ENCODE measurements around the gene FBXO27.

DNA sequence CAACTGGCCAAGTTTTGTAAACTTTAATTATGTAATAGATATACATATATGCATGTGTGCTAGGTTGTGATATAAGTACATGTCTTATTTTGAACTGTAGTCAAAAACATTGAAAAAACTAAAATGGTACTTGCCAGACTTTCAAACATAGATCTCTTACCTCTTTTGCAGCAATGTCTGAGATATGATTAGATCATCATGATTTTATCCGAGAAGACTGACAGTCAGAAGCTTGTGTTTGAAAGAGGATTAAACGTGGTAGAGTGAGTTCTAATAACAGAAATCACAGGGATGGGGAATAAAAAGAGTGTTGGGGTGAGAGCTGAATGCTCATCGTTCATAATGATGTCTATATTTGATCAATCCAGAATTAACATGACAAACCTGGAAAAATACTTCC is 33.6 kb upstream of the FBXO27 start:
- TF ChIP-seq, protein P1, sequence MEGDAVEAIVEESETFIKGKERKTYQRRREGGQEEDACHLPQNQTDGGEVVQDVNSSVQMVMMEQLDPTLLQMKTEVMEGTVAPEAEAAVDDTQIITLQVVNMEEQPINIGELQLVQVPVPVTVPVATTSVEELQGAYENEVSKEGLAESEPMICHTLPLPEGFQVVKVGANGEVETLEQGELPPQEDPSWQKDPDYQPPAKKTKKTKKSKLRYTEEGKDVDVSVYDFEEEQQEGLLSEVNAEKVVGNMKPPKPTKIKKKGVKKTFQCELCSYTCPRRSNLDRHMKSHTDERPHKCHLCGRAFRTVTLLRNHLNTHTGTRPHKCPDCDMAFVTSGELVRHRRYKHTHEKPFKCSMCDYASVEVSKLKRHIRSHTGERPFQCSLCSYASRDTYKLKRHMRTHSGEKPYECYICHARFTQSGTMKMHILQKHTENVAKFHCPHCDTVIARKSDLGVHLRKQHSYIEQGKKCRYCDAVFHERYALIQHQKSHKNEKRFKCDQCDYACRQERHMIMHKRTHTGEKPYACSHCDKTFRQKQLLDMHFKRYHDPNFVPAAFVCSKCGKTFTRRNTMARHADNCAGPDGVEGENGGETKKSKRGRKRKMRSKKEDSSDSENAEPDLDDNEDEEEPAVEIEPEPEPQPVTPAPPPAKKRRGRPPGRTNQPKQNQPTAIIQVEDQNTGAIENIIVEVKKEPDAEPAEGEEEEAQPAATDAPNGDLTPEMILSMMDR (IDR thresholded peaks at IDR 0.05; ENCODE audit: borderline replicate concordance, extremely low read depth, low read length, poor library complexity, severe bottlenecking) = no peak
- TF ChIP-seq EZH2 (IDR thresholded peaks at IDR 0.05; ENCODE audit: borderline replicate concordance, low read depth, low read length, severe bottlenecking) = no peak
